Uterus (tissue), 4 donors: ENCODE measurements around the gene TOR4A. TPM values are rescaled to one million over a fixed set of nuclear protein-coding genes. Genes with fewer than 3 reads are reported as not detected.
A peak's percentile ranks its signal among the peaks of the same experiment; 100 is the strongest.
"Not testable (repeated sequence)": the region's sequence is repeated elsewhere in the genome, so short reads cannot be mapped to it uniquely, and the experiment has no call there.

ENCODE experiments used
- DNase-seq, 2 donors: peaks; one replicate each; pipeline ENCODE4 v3.0.0-alpha.2; 2019 to 2020
- H3K27ac ChIP-seq, 2 donors: fragments of 200-600 bp; sonication (generic); 1 replicate in 1 of 2; 2 replicates in 1 of 2; pipeline ENCODE4 v1.5.1; 2016 to 2018
- H3K27me3 ChIP-seq, 2 donors: fragments of 200-600 bp; sonication (generic); one replicate each; pipeline ENCODE4 v1.5.1; 2018 to 2019; ENCODE audit warnings: control low read depth in 1 of 2
- H3K36me3 ChIP-seq, 2 donors: fragments of 200-600 bp; sonication (generic); one replicate each; pipeline ENCODE4 v1.5.1; 2019; ENCODE audit warnings: control low read depth in 1 of 2
- H3K4me1 ChIP-seq, 2 donors: fragments of 200-600 bp; sonication (generic); one replicate each; pipeline ENCODE4 v1.5.1; 2018 to 2019; ENCODE audit warnings: control low read depth in 1 of 2
- H3K4me3 ChIP-seq, 2 donors: fragments of 200-600 bp; sonication (generic); 1 replicate in 1 of 2; 2 replicates in 1 of 2; pipeline ENCODE4 v1.5.1; 2018 to 2019; ENCODE audit warnings: mild to moderate bottlenecking in 1 of 2
- H3K9me3 ChIP-seq, 2 donors: fragments of 200-600 bp; sonication (generic); one replicate each; pipeline ENCODE4 v1.5.1; 2019; ENCODE audit warnings: control low read depth in 1 of 2
- POLR2A ChIP-seq, 2 donors: fragments of 450-650 bp; IDR thresholded peaks; one replicate each; pipeline ENCODE4 v1.6.1; 2016; ENCODE audit warnings: antibody characterized with exemption in 2 of 2, mild to moderate bottlenecking in 1 of 2, moderate library complexity in 1 of 2
- intact Hi-C: fragments of 100-400 bp; cut with DNase I; formaldehyde crosslinking; loops from one replicate; pipeline ENCODE4 v1.15.1; 2023; ENCODE audit warnings: low total_unique reads
- total RNA-seq, 4 donors: library from RNA; depleted of rRNA in 3 of 4; stranded (reverse); fragments of >200 nt in 3 of 4; gene quantifications; one replicate each; pipeline versions ENCODE4 v1.1.0 to v1.2.4, GENCODE V29; 2014 to 2023
- TF ChIP-seq, protein P1 (sequence below), 4 experiments: fragments of 200-600 bp in 2 of 4; fragments of 450-650 bp in 2 of 4; sonication (generic) in 2 of 4; IDR thresholded peaks; one replicate each; pipeline ENCODE4 v1.5.1; 2016 to 2019; ENCODE audit warnings: antibody characterized with exemption in 4 of 4, mild to moderate bottlenecking in 2 of 4, moderate library complexity in 1 of 4
- donor health status: DM: yes; HTN: yes; CAD: no.

TOR4A gene
- total RNA-seq, 4 donors from 2014 or later, result 2.6 to 12.7 (median 11.5) TPM

DNA sequence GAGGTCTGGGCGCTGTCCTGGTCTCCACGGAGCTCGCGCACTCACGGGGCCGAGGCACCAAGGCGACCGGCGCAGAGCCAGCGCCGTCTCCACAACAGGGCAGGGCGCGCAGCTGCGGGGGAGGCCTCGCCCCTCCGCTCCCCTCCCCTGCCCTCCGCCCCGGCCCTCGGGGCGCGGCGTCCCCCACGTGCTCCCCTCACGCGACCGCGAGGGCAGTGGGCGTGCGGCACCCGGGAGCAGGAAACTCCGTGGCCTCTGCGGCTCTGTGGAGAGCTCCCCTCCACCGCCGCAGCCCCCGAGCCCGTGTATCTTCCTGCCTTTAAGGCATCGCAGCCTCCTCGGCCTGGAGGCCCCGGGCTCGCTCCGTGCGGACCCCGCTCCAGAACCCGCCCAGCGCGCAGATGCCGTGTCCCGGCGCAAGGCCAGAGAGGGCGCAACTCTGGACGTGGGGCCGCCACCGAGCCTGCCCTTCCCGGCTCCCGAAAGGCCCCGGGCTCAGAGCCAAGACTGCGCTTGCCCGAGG lies 37.1 kb upstream of the TOR4A start:
- TF ChIP-seq, protein P1, sequence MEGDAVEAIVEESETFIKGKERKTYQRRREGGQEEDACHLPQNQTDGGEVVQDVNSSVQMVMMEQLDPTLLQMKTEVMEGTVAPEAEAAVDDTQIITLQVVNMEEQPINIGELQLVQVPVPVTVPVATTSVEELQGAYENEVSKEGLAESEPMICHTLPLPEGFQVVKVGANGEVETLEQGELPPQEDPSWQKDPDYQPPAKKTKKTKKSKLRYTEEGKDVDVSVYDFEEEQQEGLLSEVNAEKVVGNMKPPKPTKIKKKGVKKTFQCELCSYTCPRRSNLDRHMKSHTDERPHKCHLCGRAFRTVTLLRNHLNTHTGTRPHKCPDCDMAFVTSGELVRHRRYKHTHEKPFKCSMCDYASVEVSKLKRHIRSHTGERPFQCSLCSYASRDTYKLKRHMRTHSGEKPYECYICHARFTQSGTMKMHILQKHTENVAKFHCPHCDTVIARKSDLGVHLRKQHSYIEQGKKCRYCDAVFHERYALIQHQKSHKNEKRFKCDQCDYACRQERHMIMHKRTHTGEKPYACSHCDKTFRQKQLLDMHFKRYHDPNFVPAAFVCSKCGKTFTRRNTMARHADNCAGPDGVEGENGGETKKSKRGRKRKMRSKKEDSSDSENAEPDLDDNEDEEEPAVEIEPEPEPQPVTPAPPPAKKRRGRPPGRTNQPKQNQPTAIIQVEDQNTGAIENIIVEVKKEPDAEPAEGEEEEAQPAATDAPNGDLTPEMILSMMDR (IDR thresholded peaks at IDR 0.05), result peak in 1 of 4 experiments; percentile 1
- peak in 1 of 2 donors; percentile 30 for TF ChIP-seq POLR2A (IDR thresholded peaks at IDR 0.05)
- Histone ChIP-seq H3K4me1 (peaks cover 6 to 9% of the 10 kb centered on the region in 2 donors), H3K36me3 (no peaks in the 10 kb centered on the region), H3K27me3 (no peaks in the 10 kb centered on the region), H3K9me3 (no peaks in the 10 kb centered on the region), H3K27ac (peak overlapping the region; percentile 76 to 93), H3K4me3 (peak overlapping the region; percentile 56 to 70)
- peak; percentile 75 to 83 for DNase-seq
- intact Hi-C loops, result no loop called here

DNA sequence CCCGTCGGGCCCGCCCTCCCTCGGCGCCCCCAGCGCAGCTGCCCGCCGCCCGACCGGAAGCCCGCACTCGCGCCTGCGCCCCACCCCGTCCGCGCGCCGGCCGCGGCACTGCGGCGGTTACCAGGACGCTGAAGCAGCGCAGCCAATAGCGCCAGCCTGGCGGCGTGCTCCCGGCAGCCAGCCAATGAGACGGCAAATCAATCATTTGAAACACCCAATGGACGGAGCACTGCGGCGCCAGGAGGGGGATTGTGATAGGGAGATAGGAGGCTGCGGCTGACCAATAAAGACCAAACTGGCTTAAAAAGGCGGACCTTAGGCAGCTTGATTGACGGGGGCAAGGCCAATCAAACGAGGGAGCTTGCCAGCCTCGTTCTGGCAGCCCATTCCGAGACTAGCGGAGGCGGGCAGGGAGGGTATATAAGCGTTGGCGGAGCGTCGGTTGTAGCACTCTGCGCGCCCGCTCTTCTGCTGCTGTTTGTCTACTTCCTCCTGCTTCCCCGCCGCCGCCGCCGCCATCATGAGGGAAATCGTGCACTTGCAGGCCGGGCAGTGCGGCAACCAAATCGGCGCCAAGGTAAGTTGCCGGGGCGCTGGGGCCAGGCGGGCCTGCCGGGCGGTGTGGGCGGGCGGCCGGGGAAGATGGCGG lies 36.6 kb upstream of the TOR4A start, which contains the start of gene TUBB4B:
TSS of gene TUBB4B (plus strand) at position 447 of the 649 bp plus-strand sequence. CDS start at position 521, 74 bp downstream.
- Histone ChIP-seq H3K9me3 (no peaks in the 10 kb centered on the region), H3K27ac (peak within 1 kb of the TSS; percentile 93 to 97), H3K27me3 (no peaks in the 10 kb centered on the region), H3K4me3 (peak within 1 kb of the TSS; percentile 76 to 88), H3K36me3 (no peaks in the 10 kb centered on the region), H3K4me1 (peaks cover 6 to 8% of the 10 kb centered on the region in 2 donors)
- peak; percentile 93 to 100 for TF ChIP-seq POLR2A (IDR thresholded peaks at IDR 0.05)
- TF ChIP-seq, protein P1 (IDR thresholded peaks at IDR 0.05), result peak in 2 of 4 experiments; percentile 2 to 50
- DNase-seq, result peak; percentile 99 to 100
- intact Hi-C loops, result no loop called here

DNA sequence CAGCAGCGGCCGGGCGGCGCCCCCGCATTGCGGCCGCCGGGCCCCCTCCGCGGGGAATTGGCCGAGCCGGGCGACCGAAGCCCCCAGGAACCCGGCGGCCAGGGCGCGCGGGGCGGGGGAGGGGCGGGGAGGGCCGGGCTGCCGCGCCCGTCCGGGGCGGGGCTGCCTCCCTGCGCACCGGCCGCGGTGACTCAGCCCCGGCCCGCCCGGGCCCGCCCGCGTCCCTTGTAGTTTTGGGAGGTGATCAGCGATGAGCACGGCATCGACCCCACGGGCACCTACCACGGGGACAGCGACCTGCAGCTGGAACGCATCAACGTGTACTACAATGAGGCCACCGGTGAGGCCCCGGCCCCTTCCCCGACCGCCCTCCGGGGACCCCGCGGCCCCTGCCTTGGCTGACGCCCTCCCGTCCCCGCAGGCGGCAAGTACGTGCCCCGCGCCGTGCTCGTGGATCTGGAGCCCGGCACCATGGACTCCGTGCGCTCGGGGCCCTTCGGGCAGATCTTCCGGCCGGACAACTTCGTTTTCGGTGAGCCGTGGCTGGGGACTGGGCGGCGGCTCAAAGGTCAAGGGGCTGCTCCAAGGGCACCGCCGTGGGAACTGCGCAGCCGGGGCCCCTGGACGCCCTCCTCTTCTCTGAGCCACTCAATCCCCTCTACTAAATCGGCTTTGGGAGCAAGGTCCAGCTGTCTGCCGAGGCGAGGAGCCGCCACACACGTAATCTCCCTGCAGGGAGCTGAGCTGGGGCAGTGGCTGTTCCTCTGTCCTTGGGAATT lies 35.8 kb upstream of the TOR4A start:
- intact Hi-C loops, result no loop called here
- no peaks in the 10 kb centered on the region for H3K27me3 ChIP-seq
- peak overlapping the region; percentile 91 to 97 for H3K27ac ChIP-seq
- TF ChIP-seq, protein P1 (IDR thresholded peaks at IDR 0.05), result no peak
- TF ChIP-seq POLR2A (IDR thresholded peaks at IDR 0.05), result no peak
- no peaks in the 10 kb centered on the region for H3K9me3 ChIP-seq
- DNase-seq, result peak; percentile 64 to 70
- peaks cover under 1 to 6% of the 10 kb centered on the region in 2 donors for H3K4me1 ChIP-seq
- H3K4me3 ChIP-seq, result peak overlapping the region; percentile 76 to 88
- H3K36me3 ChIP-seq, result no peaks in the 10 kb centered on the region

DNA sequence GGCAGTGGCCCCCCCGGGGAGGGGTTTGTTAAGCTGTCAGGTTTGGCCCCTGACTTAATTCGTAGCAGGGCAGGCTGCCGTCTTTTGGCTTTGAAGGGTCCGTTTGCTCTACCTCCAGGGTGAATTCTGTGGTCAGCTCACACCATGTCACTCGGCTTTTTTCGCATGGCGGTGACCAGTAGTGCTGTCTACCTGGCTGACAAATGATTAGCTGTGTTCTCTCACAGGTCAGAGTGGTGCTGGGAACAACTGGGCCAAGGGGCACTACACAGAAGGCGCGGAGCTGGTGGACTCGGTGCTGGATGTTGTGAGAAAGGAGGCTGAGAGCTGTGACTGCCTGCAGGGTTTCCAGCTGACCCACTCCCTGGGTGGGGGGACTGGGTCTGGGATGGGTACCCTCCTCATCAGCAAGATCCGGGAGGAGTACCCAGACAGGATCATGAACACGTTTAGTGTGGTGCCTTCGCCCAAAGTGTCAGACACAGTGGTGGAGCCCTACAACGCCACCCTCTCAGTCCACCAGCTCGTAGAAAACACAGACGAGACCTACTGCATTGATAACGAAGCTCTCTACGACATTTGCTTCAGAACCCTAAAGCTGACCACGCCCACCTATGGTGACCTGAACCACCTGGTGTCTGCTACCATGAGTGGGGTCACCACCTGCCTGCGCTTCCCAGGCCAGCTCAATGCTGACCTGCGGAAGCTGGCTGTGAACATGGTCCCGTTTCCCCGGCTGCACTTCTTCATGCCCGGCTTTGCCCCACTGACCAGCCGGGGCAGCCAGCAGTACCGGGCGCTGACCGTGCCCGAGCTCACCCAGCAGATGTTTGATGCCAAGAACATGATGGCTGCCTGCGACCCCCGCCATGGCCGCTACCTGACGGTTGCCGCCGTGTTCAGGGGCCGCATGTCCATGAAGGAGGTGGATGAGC lies 35.0 kb upstream of the TOR4A start:
- DNase-seq, result no peak
- intact Hi-C loops, result no loop called here
- Histone ChIP-seq H3K9me3 (no peaks in the 10 kb centered on the region), H3K27ac (peak overlapping the region; percentile 91 to 97), H3K4me3 (peak overlapping the region; percentile 76 to 88), H3K36me3 (no peaks in the 10 kb centered on the region), H3K27me3 (no peaks in the 10 kb centered on the region), H3K4me1 (peaks cover 0 to 6% of the 10 kb centered on the region in 2 donors)
- TF ChIP-seq POLR2A (IDR thresholded peaks at IDR 0.05), result no peak
- TF ChIP-seq, protein P1 (IDR thresholded peaks at IDR 0.05), result no peak

DNA sequence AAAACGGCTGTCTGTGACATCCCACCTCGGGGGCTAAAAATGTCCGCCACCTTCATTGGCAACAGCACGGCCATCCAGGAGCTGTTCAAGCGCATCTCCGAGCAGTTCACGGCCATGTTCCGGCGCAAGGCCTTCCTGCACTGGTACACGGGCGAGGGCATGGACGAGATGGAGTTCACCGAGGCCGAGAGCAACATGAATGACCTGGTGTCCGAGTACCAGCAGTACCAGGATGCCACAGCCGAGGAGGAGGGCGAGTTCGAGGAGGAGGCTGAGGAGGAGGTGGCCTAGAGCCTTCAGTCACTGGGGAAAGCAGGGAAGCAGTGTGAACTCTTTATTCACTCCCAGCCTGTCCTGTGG lies 34.3 kb upstream of the TOR4A start:
- intact Hi-C loops, H3K4me3 ChIP-seq, H3K36me3 ChIP-seq, DNase-seq, H3K27me3 ChIP-seq, H3K9me3 ChIP-seq, H3K4me1 ChIP-seq, H3K27ac ChIP-seq: not testable (repeated sequence)
